Measurements from ENCODE around the gene MAP6D1.

The MAP6D1 gene

GRCh38 chr3:183823963-183824362, 1.4 kb downstream of the MAP6D1 start:
- ATAC-seq, result no peak
- TF ChIP-seq GLIS3 (CRISPR knock-in tag; IDR thresholded peaks at IDR 0.05) (no peak), TSHZ2 (CRISPR knock-in tag; IDR thresholded peaks at IDR 0.05) (no peak), ZNF70 (CRISPR knock-in tag; IDR thresholded peaks at IDR 0.05) (no peak), TOX (CRISPR knock-in tag; IDR thresholded peaks at IDR 0.05; ENCODE audit: borderline replicate concordance) (no peak), ESRRG (CRISPR knock-in tag; IDR thresholded peaks at IDR 0.05) (no peak), CSDC2 (CRISPR knock-in tag; IDR thresholded peaks at IDR 0.05) (no peak), CSRNP3 (CRISPR knock-in tag; IDR thresholded peaks at IDR 0.05) (no peak), PPARA (CRISPR knock-in tag; IDR thresholded peaks at IDR 0.05; ENCODE audit: borderline replicate concordance) (no peak), ZC3H10 (CRISPR knock-in tag; IDR thresholded peaks at IDR 0.05) (no peak), ZFP3 (CRISPR knock-in tag; IDR thresholded peaks at IDR 0.05) (no peak), ISL1 (CRISPR knock-in tag; IDR thresholded peaks at IDR 0.05) (no peak), ZNF8 (CRISPR knock-in tag; IDR thresholded peaks at IDR 0.05) (no peak), RARB (CRISPR knock-in tag; IDR thresholded peaks at IDR 0.05) (no peak), ZFP30 (CRISPR knock-in tag; IDR thresholded peaks at IDR 0.05) (no peak), CREB5 (CRISPR knock-in tag; IDR thresholded peaks at IDR 0.05; ENCODE audit: low read depth) (no peak), SNAI2 (CRISPR knock-in tag; IDR thresholded peaks at IDR 0.05) (no peak), BACH2 (CRISPR knock-in tag; IDR thresholded peaks at IDR 0.05; ENCODE audit: borderline replicate concordance) (no peak), TCF4 (CRISPR knock-in tag; IDR thresholded peaks at IDR 0.05; ENCODE audit: borderline replicate concordance) (no peak), PATZ1 (CRISPR knock-in tag; IDR thresholded peaks at IDR 0.05; ENCODE audit: borderline replicate concordance) (no peak)

- TF ChIP-seq ZNF70 (CRISPR knock-in tag; IDR thresholded peaks at IDR 0.05) (no peak), POU6F1 (CRISPR knock-in tag; IDR thresholded peaks at IDR 0.05; ENCODE audit: borderline replicate concordance, low read depth) (no peak), CSRNP3 (CRISPR knock-in tag; IDR thresholded peaks at IDR 0.05) (no peak), OSR1 (CRISPR knock-in tag; IDR thresholded peaks at IDR 0.05) (no peak), ARNTL (CRISPR knock-in tag; IDR thresholded peaks at IDR 0.05; ENCODE audit: borderline replicate concordance, low read depth) (no peak), TCF4 (CRISPR knock-in tag; IDR thresholded peaks at IDR 0.05; ENCODE audit: borderline replicate concordance) (no peak), ZNF565 (CRISPR knock-in tag; conservative IDR thresholded peaks at IDR 0.05; ENCODE audit: low read depth) (no peak), ESRRG (CRISPR knock-in tag; IDR thresholded peaks at IDR 0.05) (no peak), ZNF8 (CRISPR knock-in tag; IDR thresholded peaks at IDR 0.05) (no peak)
- no peak for ATAC-seq
These were observed 2.7 kb downstream of the MAP6D1 start for GRCh38 chr3:183822631-183823030.
